Breast epithelium (tissue), 4 donors: ENCODE results near the gene SLC39A13. TPM values are rescaled to one million over a fixed set of nuclear protein-coding genes. Genes with fewer than 3 reads are reported as not detected.

ENCODE experiments used
- DNase-seq, 2 donors: peaks; one replicate each; pipeline ENCODE4 v3.0.0-alpha.2; 2019; ENCODE audit warnings: low spot score in 2 of 2
- H3K27ac ChIP-seq, 2 donors: fragments of 200-600 bp; sonication (generic) in 1 of 2; one replicate each; pipeline ENCODE4 v1.5.1; 2016 to 2019; ENCODE audit warnings: mild to moderate bottlenecking in 1 of 2
- H3K27me3 ChIP-seq, 2 donors: fragments of 200-600 bp; sonication (generic) in 1 of 2; one replicate each; pipeline versions ENCODE4 v1.5.1 to v1.6.0; 2017 to 2019; ENCODE audit warnings: control low read depth in 1 of 2, mild to moderate bottlenecking in 1 of 2
- H3K36me3 ChIP-seq: fragments of 200-600 bp; one replicate; pipeline ENCODE4 v1.5.1; 2019
- H3K4me1 ChIP-seq, 2 donors: fragments of 200-600 bp; sonication (generic); one replicate each; pipeline ENCODE4 v1.5.1; 2016 to 2019; ENCODE audit warnings: control low read depth in 1 of 2
- H3K4me3 ChIP-seq, 3 donors: fragments of 200-600 bp; sonication (generic); 1 replicate in 2 of 3; 2 replicates in 1 of 3; pipeline ENCODE4 v1.5.1; 2016 to 2019; ENCODE audit warnings: mild to moderate bottlenecking in 3 of 3, moderate library complexity in 2 of 3
- H3K9me3 ChIP-seq, 2 donors: fragments of 200-600 bp; sonication (generic) in 1 of 2; one replicate each; pipeline ENCODE4 v1.5.1; 2016 to 2019; ENCODE audit warnings: control low read depth in 1 of 2
- POLR2A ChIP-seq: fragments of 450-650 bp; IDR thresholded peaks from one replicate; pipeline ENCODE4 v1.6.1; 2016; ENCODE audit warnings: antibody characterized with exemption, mild to moderate bottlenecking, moderate library complexity
- POLR2AphosphoS5 ChIP-seq, 3 donors: sonication (generic); formaldehyde crosslinking; IDR thresholded peaks; one replicate each; pipeline ENCODE4 v1.6.1; 2017; ENCODE audit warnings: antibody characterized with exemption in 3 of 3
- intact Hi-C: fragments of 100-400 bp; cut with DNase I; formaldehyde crosslinking; loops from one replicate; pipeline ENCODE4 v1.15.1; 2023; ENCODE audit warnings: low total_unique reads
- total RNA-seq, 3 donors: library from RNA; depleted of rRNA; stranded (reverse); fragments of >200 nt; gene quantifications; one replicate each; pipeline ENCODE4 v1.1.0, GENCODE V29; 2016
- TF ChIP-seq, protein P1 (sequence below), 3 donors: fragments of 450-650 bp; IDR thresholded peaks; one replicate each; pipeline ENCODE4 v1.5.1; 2016 to 2017; ENCODE audit warnings: antibody characterized with exemption in 3 of 3, mild to moderate bottlenecking in 3 of 3, moderate library complexity in 3 of 3

Gene SLC39A13
- total RNA-seq, 3 donors from 2014 or later, result 42.9 to 58.1 (median 52.8) TPM

DNA sequence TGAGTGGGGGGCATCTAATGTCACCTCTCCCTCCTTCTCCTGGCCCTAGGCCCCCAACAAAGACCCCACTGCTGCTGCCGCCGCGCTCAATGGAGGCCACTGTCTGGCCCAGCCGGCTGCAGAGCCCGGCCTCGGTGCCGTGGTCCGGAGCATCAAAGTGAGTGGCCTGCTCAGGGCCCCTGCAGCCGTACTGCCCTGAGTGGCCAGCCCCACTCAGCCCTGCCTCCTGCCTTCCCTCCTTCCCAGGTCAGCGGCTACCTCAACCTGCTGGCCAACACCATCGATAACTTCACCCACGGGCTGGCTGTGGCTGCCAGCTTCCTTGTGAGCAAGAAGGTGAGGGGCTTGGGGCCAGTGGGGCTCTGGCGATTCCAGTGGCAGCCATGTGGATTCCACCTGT is 5.0 kb downstream of the SLC39A13 start:
- intact Hi-C loops, result no loop called here
- H3K27ac ChIP-seq, result peak overlapping the region; percentile 29 to 90
- H3K4me1 ChIP-seq, result peaks cover 15 to 27% of the 10 kb centered on the region in 2 donors

DNA sequence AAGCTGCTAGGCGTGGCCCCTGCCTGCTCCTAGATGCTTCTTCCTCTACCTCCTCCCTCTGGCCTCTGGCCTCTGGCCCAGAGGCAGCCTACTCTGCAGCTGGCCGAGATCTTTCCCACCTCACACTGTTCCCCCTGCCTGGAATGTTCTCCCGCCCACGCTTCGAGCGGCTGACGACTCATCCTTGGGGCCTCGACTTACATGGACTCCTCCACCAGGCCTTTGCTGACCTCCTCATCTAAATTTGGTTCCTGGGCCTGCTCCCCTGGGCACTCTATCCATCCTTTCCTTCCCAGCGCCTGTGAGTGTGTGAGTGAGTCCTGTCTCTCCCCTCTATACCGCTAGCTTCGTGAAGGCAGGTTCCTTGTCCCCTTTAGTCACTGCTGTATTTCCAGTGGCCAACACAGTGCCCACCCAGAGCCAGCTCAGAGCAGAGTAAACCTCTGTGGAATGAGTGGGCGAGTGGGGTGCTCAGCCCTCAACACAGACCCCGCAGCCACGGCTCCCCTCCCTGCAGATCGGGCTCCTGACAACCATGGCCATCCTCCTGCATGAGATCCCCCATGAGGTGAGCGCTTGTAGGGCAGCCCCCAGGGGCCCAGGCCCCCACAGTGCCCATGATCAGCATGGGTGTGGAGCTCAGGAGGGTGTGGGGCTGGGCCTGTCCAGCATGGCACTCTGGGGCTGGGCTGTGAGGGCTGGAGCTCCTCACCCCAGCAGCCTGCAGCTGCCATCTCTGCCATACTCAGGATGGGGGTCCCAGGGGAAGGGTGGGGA is 5.7 kb downstream of the SLC39A13 start:
- Histone ChIP-seq H3K9me3 (no peaks in the 10 kb centered on the region), H3K27ac (peak overlapping the region; percentile 29 to 90), H3K4me1 (peaks cover 14 to 25% of the 10 kb centered on the region in 2 donors), H3K4me3 (peak overlapping the region in 1 of 3 donors; percentile 8), H3K27me3 (no peaks in the 10 kb centered on the region), H3K36me3 (peaks cover 3% of the 10 kb centered on the region)
- TF ChIP-seq POLR2AphosphoS5 (IDR thresholded peaks at IDR 0.05) (no peak), POLR2A (no peak)
- TF ChIP-seq, protein P1, sequence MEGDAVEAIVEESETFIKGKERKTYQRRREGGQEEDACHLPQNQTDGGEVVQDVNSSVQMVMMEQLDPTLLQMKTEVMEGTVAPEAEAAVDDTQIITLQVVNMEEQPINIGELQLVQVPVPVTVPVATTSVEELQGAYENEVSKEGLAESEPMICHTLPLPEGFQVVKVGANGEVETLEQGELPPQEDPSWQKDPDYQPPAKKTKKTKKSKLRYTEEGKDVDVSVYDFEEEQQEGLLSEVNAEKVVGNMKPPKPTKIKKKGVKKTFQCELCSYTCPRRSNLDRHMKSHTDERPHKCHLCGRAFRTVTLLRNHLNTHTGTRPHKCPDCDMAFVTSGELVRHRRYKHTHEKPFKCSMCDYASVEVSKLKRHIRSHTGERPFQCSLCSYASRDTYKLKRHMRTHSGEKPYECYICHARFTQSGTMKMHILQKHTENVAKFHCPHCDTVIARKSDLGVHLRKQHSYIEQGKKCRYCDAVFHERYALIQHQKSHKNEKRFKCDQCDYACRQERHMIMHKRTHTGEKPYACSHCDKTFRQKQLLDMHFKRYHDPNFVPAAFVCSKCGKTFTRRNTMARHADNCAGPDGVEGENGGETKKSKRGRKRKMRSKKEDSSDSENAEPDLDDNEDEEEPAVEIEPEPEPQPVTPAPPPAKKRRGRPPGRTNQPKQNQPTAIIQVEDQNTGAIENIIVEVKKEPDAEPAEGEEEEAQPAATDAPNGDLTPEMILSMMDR (IDR thresholded peaks at IDR 0.05), result no peak
- intact Hi-C loops, result no loop called here
- no peak for DNase-seq

More for the DNA sequence above, 5.0 kb downstream of the SLC39A13 start:
- Histone ChIP-seq H3K36me3 (no peaks in the 10 kb centered on the region), H3K4me3 (no peak overlapping the region), H3K9me3 (no peaks in the 10 kb centered on the region), H3K27me3 (no peaks in the 10 kb centered on the region)
- TF ChIP-seq POLR2AphosphoS5 (IDR thresholded peaks at IDR 0.05), result no peak
- TF ChIP-seq POLR2A, result no peak
- TF ChIP-seq, protein P1 (IDR thresholded peaks at IDR 0.05), result no peak
- DNase-seq, result no peak

DNA sequence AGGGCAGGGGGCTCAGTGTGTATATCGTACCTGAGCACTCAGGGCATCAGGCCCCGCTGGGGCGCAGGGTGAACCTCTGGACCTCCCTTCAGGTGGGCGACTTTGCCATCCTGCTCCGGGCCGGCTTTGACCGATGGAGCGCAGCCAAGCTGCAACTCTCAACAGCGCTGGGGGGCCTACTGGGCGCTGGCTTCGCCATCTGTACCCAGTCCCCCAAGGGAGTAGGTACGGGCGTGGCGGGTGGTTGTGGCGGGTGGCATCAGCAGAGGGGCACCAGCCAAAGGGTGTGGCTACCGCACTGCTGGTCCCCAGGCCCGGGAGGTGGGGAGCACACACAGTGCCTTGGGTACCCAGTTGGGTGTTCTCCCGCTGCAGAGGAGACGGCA is 6.3 kb downstream of the SLC39A13 start:
- intact Hi-C loops, result no loop called here

DNA sequence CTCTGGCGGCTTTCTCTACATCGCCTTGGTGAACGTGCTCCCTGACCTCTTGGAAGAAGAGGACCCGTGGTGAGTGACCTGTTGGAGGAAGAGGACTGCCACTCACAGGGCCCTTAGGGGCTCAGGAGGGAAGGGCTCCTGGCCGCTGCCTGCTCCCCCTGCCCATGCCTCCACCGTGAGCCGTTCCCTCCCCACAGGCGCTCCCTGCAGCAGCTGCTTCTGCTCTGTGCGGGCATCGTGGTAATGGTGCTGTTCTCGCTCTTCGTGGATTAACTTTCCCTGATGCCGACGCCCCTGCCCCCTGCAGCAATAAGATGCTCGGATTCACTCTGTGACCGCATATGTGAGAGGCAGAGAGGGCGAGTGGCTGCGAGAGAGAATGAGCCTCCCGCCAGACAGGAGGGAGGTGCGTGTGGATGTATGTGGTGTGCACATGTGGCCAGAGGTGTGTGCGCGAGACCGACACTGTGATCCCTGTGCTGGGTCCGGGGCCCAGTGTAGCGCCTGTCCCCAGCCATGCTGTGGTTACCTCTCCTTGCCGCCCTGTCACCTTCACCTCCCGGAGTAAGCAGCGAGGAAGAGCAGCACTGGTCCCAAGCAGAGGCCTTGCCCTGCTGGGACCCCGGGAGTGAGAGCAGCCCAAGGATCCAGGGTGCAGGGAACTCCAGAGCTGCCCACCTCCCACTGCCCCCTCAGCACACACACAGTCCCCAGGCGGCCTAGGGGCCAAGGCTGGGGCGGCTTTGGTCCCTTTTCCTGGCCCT is 6.9 kb downstream of the SLC39A13 start:
- DNase-seq, result no peak
- Histone ChIP-seq H3K27me3 (no peaks in the 10 kb centered on the region), H3K4me1 (peaks cover 4 to 13% of the 10 kb centered on the region in 2 donors), H3K36me3 (peaks cover 10% of the 10 kb centered on the region), H3K27ac (peak overlapping the region; percentile 88 to 90), H3K9me3 (no peaks in the 10 kb centered on the region), H3K4me3 (no peak overlapping the region)
- no peak for TF ChIP-seq POLR2AphosphoS5 (IDR thresholded peaks at IDR 0.05)
- TF ChIP-seq POLR2A, result no peak
- TF ChIP-seq, protein P1 (IDR thresholded peaks at IDR 0.05), result no peak
- intact Hi-C loops, result no loop called here

More for the DNA sequence above, 6.3 kb downstream of the SLC39A13 start:
- TF ChIP-seq POLR2AphosphoS5 (IDR thresholded peaks at IDR 0.05) (no peak), POLR2A (no peak)
- TF ChIP-seq, protein P1 (IDR thresholded peaks at IDR 0.05), result no peak
- Histone ChIP-seq H3K27me3 (no peaks in the 10 kb centered on the region), H3K27ac (peak overlapping the region; percentile 88 to 90), H3K9me3 (no peaks in the 10 kb centered on the region), H3K4me1 (peaks cover 8 to 19% of the 10 kb centered on the region in 2 donors), H3K36me3 (peaks cover 5% of the 10 kb centered on the region), H3K4me3 (no peak overlapping the region)
- DNase-seq, result no peak
